B cell (primary cell): ENCODE measurements around the gene FOXE1. TPM values are rescaled to one million over a fixed set of nuclear protein-coding genes. Genes with fewer than 3 reads are reported as not detected.

Experiments
- ATAC-seq: fragments of 200-7000 bp; cut with Tn5 transposase; one replicate; pipeline ENCODE4 v1.10.0; 2021; ENCODE audit warnings: low read depth, mild to moderate bottlenecking, moderate number of reproducible peaks, moderate library complexity
- CTCF ChIA-PET: fragments of 350-600 bp; sonication (Branson Sonifier 250); formaldehyde crosslinking; loops from one replicate; lab custom pipeline; 2021; ENCODE audit warnings: antibody characterized with exemption, inconsistent platforms; lab: Charles Lee
- POLR2A ChIA-PET: fragments of 350-600 bp; sonication (Branson Sonifier 250); formaldehyde crosslinking; loops from one replicate; lab custom pipeline; 2021; ENCODE audit warnings: antibody characterized with exemption; lab: Charles Lee
- DNase-seq: peaks from one replicate; pipeline ENCODE4 v3.0.0; 2013
- H2AFZ ChIP-seq: 2 replicates; pipeline ENCODE4 v1.6.1; 2012; ENCODE audit warnings: mild to moderate bottlenecking, low read depth, low read length; ENCODE audit not compliant: insufficient read depth, poor library complexity, severe bottlenecking
- H3K27ac ChIP-seq, 2 donors: 1 replicate in 1 of 2; 2 replicates in 1 of 2; pipeline ENCODE4 v1.5.1; 2012 to 2013; ENCODE audit warnings: low read length in 2 of 2, mild to moderate bottlenecking in 2 of 2, moderate library complexity in 1 of 2
- H3K27me3 ChIP-seq, 4 experiments: fragments of 200-600 bp in 1 of 4; sonication (generic) in 1 of 4; replicated peaks in 1 of 4; 1 replicate in 2 of 4; 2 replicates in 2 of 4; pipeline versions ENCODE4 v1.6.1 to v1.7.0; 2013 to 2016; ENCODE audit warnings: low read length in 3 of 4, mild to moderate bottlenecking in 2 of 4, mixed read lengths in 1 of 4, moderate library complexity in 1 of 4; ENCODE audit not compliant: insufficient read depth in 4 of 4, control insufficient read depth in 3 of 4; ENCODE audit errors: control extremely low read depth in 1 of 4
- H3K36me3 ChIP-seq, 2 experiments: replicated peaks in 1 of 2; 1 replicate in 1 of 2; 2 replicates in 1 of 2; pipeline versions ENCODE4 v1.6.1 to v1.7.1; 2013; ENCODE audit warnings: low read length in 1 of 2; ENCODE audit not compliant: insufficient read depth in 2 of 2, control insufficient read depth in 1 of 2; ENCODE audit errors: control extremely low read depth in 1 of 2, extremely low read depth in 1 of 2
- H3K4me1 ChIP-seq, 2 donors: fragments of 200-600 bp in 1 of 2; sonication (generic) in 1 of 2; 1 replicate in 1 of 2; 2 replicates in 1 of 2; pipeline versions ENCODE4 v1.5.1 to v1.6.1; 2013 to 2017; ENCODE audit warnings: low read length in 2 of 2; ENCODE audit not compliant: control insufficient read depth in 2 of 2, insufficient read depth in 2 of 2
- H3K4me2 ChIP-seq: replicated peaks from 2 replicates; pipeline ENCODE3; 2012; ENCODE audit warnings: mild to moderate bottlenecking, low read depth, low read length; ENCODE audit not compliant: poor library complexity, severe bottlenecking
- H3K4me3 ChIP-seq, 5 experiments: fragments of 200-600 bp in 1 of 5; sonication (generic) in 1 of 5; 1 replicate in 3 of 5; 2 replicates in 2 of 5; pipeline versions ENCODE4 v1.5.1 to v1.7.0; 2011 to 2016; ENCODE audit warnings: low read length in 4 of 5, mild to moderate bottlenecking in 4 of 5, low read depth in 2 of 5, control low read depth in 1 of 5, moderate library complexity in 1 of 5; ENCODE audit not compliant: insufficient read depth in 1 of 5; ENCODE audit errors: control extremely low read depth in 1 of 5, extremely low read depth in 1 of 5
- H3K79me2 ChIP-seq: fragments of 200-600 bp; sonication (generic); one replicate; pipeline ENCODE4 v1.6.0; 2016; ENCODE audit warnings: low read length; ENCODE audit not compliant: control insufficient read depth, insufficient read depth
- H3K9ac ChIP-seq: fragments of 200-600 bp; sonication (generic); 2 replicates; pipeline ENCODE4 v1.6.1; 2017; ENCODE audit warnings: mild to moderate bottlenecking, low read length, moderate library complexity
- H3K9me3 ChIP-seq, 3 donors: one replicate each; pipeline versions ENCODE4 v1.6.1 to v1.7.1; 2013; ENCODE audit warnings: low read length in 2 of 3; ENCODE audit not compliant: control insufficient read depth in 2 of 3, insufficient read depth in 1 of 3; ENCODE audit errors: control extremely low read depth in 1 of 3
- H4K20me1 ChIP-seq: 2 replicates; pipeline ENCODE4 v1.6.0; 2012; ENCODE audit warnings: mild to moderate bottlenecking, low read length; ENCODE audit not compliant: insufficient read depth, control insufficient read depth, poor library complexity, severe bottlenecking
- H3K27ac Mint-ChIP-seq: one replicate; pipeline ENCODE4 v1.8.0; 2021; ENCODE audit warnings: mixed read lengths
- H3K27me3 Mint-ChIP-seq: one replicate; pipeline ENCODE4 v1.8.0; 2021; ENCODE audit warnings: mixed read lengths
- H3K4me1 Mint-ChIP-seq: one replicate; pipeline ENCODE4 v1.8.0; 2021; ENCODE audit warnings: mixed read lengths
- H3K4me3 Mint-ChIP-seq: one replicate; pipeline ENCODE4 v1.8.0; 2021; ENCODE audit warnings: mixed read lengths
- H3K9me3 Mint-ChIP-seq: one replicate; pipeline ENCODE4 v1.8.0; 2022; ENCODE audit warnings: mixed read lengths; ENCODE audit not compliant: insufficient read depth
- EZH2 ChIP-seq: IDR thresholded peaks from 2 replicates; pipeline ENCODE4 v1.6.1; 2012; ENCODE audit warnings: borderline replicate concordance, low read depth, mild to moderate bottlenecking, moderate library complexity, low read length; ENCODE audit not compliant: insufficient read depth, poor library complexity, severe bottlenecking
- WGBS: methylation state at CpG from one replicate; pipeline ENCODE4 v1.1.5; 2013; ENCODE audit warnings: missing lambda C conversion rate; ENCODE audit not compliant: insufficient coverage; 5-methylcytosine and 5-hydroxymethylcytosine counted together
- intact Hi-C: fragments of 100-400 bp; cut with micrococcal nuclease; formaldehyde crosslinking; loops from one replicate; pipeline ENCODE4 v1.10.0; 2022
- polyA plus RNA-seq: library from polyadenylated mRNA; depleted of rRNA; stranded (reverse); fragments of >200 nt; gene quantifications from 2 replicates; pipeline ENCODE4 v1.2.3, GENCODE V29; 2012
- total RNA-seq, 2 donors: library from RNA; stranded (reverse); fragments of 120-200 nt in 1 of 2; gene quantifications; 1 replicate in 1 of 2; 2 replicates in 1 of 2; pipeline versions ENCODE4 v1.2.3 to v1.2.4, GENCODE V29; 2013 to 2022
- TF ChIP-seq, protein P1 (sequence below): fragments of 200-600 bp; IDR thresholded peaks from one replicate; pipeline ENCODE4 v1.8.0; 2022; ENCODE audit warnings: antibody characterized with exemption, mild to moderate bottlenecking

Gene FOXE1
- total and polyA plus RNA-seq, 2 donors (not counting 1 experiment from before 2014, with no cell fraction given), result not detected

GRCh38 chr9:97845763-97846162 lies 7.3 kb upstream of the FOXE1 start:
- intact Hi-C loops, result no loop called here
- ATAC-seq (no peak), DNase-seq (no peak)
- Mint-ChIP-seq H3K27me3 (peaks cover 75% of the 10 kb centered on the region), H3K9me3 (no peaks in the 10 kb centered on the region), H3K4me1 (peaks cover 17% of the 10 kb centered on the region), H3K4me3 (no peak overlapping the region), H3K27ac (no peak overlapping the region)
- Histone ChIP-seq H4K20me1 (no peaks in the 10 kb centered on the region), H3K9me3 (peaks cover 0 to 30% (median 0%) of the 10 kb centered on the region in 3 donors), H3K79me2 (no peaks in the 10 kb centered on the region), H3K4me3 (no peak overlapping the region), H2AFZ (no peak overlapping the region), H3K36me3 (no peaks in the 10 kb centered on the region), H3K27me3 (peaks cover 0 to 60% (median 48%) of the 10 kb centered on the region in 4 experiments), H3K9ac (no peak overlapping the region), H3K4me2 (no peak overlapping the region), H3K4me1 (peaks cover 14 to 17% of the 10 kb centered on the region in 2 donors), H3K27ac (no peak overlapping the region)
- TF ChIP-seq, protein P1, sequence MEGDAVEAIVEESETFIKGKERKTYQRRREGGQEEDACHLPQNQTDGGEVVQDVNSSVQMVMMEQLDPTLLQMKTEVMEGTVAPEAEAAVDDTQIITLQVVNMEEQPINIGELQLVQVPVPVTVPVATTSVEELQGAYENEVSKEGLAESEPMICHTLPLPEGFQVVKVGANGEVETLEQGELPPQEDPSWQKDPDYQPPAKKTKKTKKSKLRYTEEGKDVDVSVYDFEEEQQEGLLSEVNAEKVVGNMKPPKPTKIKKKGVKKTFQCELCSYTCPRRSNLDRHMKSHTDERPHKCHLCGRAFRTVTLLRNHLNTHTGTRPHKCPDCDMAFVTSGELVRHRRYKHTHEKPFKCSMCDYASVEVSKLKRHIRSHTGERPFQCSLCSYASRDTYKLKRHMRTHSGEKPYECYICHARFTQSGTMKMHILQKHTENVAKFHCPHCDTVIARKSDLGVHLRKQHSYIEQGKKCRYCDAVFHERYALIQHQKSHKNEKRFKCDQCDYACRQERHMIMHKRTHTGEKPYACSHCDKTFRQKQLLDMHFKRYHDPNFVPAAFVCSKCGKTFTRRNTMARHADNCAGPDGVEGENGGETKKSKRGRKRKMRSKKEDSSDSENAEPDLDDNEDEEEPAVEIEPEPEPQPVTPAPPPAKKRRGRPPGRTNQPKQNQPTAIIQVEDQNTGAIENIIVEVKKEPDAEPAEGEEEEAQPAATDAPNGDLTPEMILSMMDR, result no peak
- TF ChIP-seq EZH2, result no peak
- ChIA-PET CTCF (interaction anchor here (0.7 to 1.0 kb wide), 2 partner anchors 8 to 39 kb away, joined by 3 read pairs; no protein-coding TSS in a partner anchor), POLR2A (no interaction called here)
- 71% methylated on average over 2 of the region's 2 CpGs for WGBS

- Histone ChIP-seq H3K9ac (no peak overlapping the region), H3K4me1 (peaks cover 14 to 17% of the 10 kb centered on the region in 2 donors), H3K27me3 (peaks cover 0 to 66% (median 50%) of the 10 kb centered on the region in 4 experiments), H3K36me3 (no peaks in the 10 kb centered on the region), H3K4me3 (no peak overlapping the region), H3K9me3 (peaks cover under 1 to 34% (median 2%) of the 10 kb centered on the region in 3 donors), H3K27ac (no peak overlapping the region), H4K20me1 (no peaks in the 10 kb centered on the region), H3K79me2 (no peaks in the 10 kb centered on the region), H3K4me2 (no peak overlapping the region), H2AFZ (no peak overlapping the region)
- ChIA-PET CTCF (interaction anchor here (0.7 kb wide), 1 partner anchor 38 kb away, joined by 3 read pairs; no protein-coding TSS in a partner anchor), POLR2A (no interaction called here)
- TF ChIP-seq EZH2, result no peak
- TF ChIP-seq, protein P1, result no peak
- 62% methylated on average over 4 of the region's 4 CpGs for WGBS
- H3K4me3 Mint-ChIP-seq, result no peak overlapping the region
- no peak for DNase-seq
- H3K27me3 Mint-ChIP-seq, result peaks cover 73% of the 10 kb centered on the region
- no peak overlapping the region for H3K27ac Mint-ChIP-seq
- intact Hi-C loops, result no loop called here
- H3K9me3 Mint-ChIP-seq, result no peaks in the 10 kb centered on the region
- H3K4me1 Mint-ChIP-seq, result peaks cover 17% of the 10 kb centered on the region
- no peak for ATAC-seq
Observed at GRCh38 chr9:97846347-97846746, 6.7 kb upstream of the FOXE1 start.
